ENCODE measurements around the gene CSF3.

CSF3 gene

GRCh38 chr17:39970157-39970692 lies 45.0 kb upstream of the CSF3 start:
- Histone ChIP-seq H3K27ac (no peak overlapping the region), H3K27me3 (ENCODE audit: insufficient read depth, low read depth) (peaks cover 7% of the 10 kb centered on the region; the same call in 1 of the 2 replicates), H3K4me1 (ENCODE audit: low read depth, poor library complexity, severe bottlenecking) (no peaks in the 10 kb centered on the region), H3K36me3 (ENCODE audit: insufficient read depth) (no peaks in the 10 kb centered on the region), H3K4me2 (no peak overlapping the region), H3K4me3 (IDR thresholded peaks at IDR 0.05; ENCODE audit: insufficient read depth, low read depth, low read length) (no peak overlapping the region), H2AFZ (ENCODE audit: low read depth) (no peak overlapping the region), H3K79me2 (ENCODE audit: insufficient read depth, low read depth) (no peaks in the 10 kb centered on the region), H4K20me1 (ENCODE audit: insufficient read depth) (no peaks in the 10 kb centered on the region), H3K9ac (no peak overlapping the region)
- TF ChIP-seq CTCF (conservative IDR thresholded peaks at IDR 0.05; ENCODE audit: low read depth, low read length): no peak

DNA sequence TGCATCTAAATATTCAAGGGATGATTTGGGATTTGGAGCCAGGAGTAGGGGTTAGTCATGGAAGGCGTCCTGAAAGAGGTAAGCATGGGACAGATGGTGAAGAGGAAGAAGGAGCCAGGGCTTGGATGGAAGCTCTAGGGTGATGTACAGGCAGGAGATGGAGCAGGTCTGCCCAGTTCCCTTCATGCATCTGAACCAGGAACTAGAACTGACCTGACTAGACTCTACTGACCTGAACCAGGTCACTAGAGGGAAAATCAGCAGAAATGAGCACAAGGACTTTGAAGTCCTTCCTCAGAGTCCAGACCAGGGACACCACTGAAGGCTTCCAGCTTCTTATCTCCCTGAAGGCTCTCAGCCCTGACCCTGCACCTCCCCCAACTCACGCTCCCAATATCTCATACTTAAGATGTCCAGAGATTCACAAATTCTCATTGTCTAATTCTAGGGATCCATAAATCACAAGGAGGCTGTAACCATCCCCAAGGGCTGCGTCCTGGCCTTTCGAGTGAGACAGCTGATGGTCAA lies 44.1 kb upstream of the CSF3 start:
- no peak overlapping the region for H3K4me2 ChIP-seq
- no peaks in the 10 kb centered on the region for H3K36me3 ChIP-seq (ENCODE audit: insufficient read depth)
- TF ChIP-seq CTCF (conservative IDR thresholded peaks at IDR 0.05; ENCODE audit: low read depth, low read length): no peak
- H3K4me1 ChIP-seq (ENCODE audit: low read depth, poor library complexity, severe bottlenecking): no peaks in the 10 kb centered on the region
- no peak overlapping the region for H3K9ac ChIP-seq
- H2AFZ ChIP-seq (ENCODE audit: low read depth): no peak overlapping the region
- H3K27me3 ChIP-seq (ENCODE audit: insufficient read depth, low read depth): peaks cover 7% of the 10 kb centered on the region; the same call in 1 of the 2 replicates
- H4K20me1 ChIP-seq (ENCODE audit: insufficient read depth): no peaks in the 10 kb centered on the region
- H3K79me2 ChIP-seq (ENCODE audit: insufficient read depth, low read depth): no peaks in the 10 kb centered on the region
- H3K27ac ChIP-seq: no peak overlapping the region
- no peak overlapping the region for H3K4me3 ChIP-seq (IDR thresholded peaks at IDR 0.05; ENCODE audit: insufficient read depth, low read depth, low read length)

- no peaks in the 10 kb centered on the region for H3K4me1 ChIP-seq (ENCODE audit: low read depth, poor library complexity, severe bottlenecking)
- no peak for TF ChIP-seq CTCF (conservative IDR thresholded peaks at IDR 0.05; ENCODE audit: low read depth, low read length)
- no peak overlapping the region for H3K9ac ChIP-seq
- H3K36me3 ChIP-seq (ENCODE audit: insufficient read depth): no peaks in the 10 kb centered on the region
- no peak overlapping the region for H3K27ac ChIP-seq
- H4K20me1 ChIP-seq (ENCODE audit: insufficient read depth): no peaks in the 10 kb centered on the region
- no peak overlapping the region for H3K4me2 ChIP-seq
- H2AFZ ChIP-seq (ENCODE audit: low read depth): no peak overlapping the region
- no peak overlapping the region for H3K4me3 ChIP-seq (IDR thresholded peaks at IDR 0.05; ENCODE audit: insufficient read depth, low read depth, low read length)
- H3K79me2 ChIP-seq (ENCODE audit: insufficient read depth, low read depth): no peaks in the 10 kb centered on the region
- peaks cover 7% of the 10 kb centered on the region; the same call in 1 of the 2 replicates for H3K27me3 ChIP-seq (ENCODE audit: insufficient read depth, low read depth)
These were observed 43.0 kb upstream of the CSF3 start for GRCh38 chr17:39972271-39972670.

GRCh38 chr17:39973496-39973895 lies 41.7 kb upstream of the CSF3 start:
- Histone ChIP-seq H3K4me3 (IDR thresholded peaks at IDR 0.05; ENCODE audit: insufficient read depth, low read depth, low read length) (no peak overlapping the region), H2AFZ (ENCODE audit: low read depth) (no peak overlapping the region), H3K4me1 (ENCODE audit: low read depth, poor library complexity, severe bottlenecking) (no peaks in the 10 kb centered on the region), H3K9ac (no peak overlapping the region), H3K27ac (no peak overlapping the region), H3K79me2 (ENCODE audit: insufficient read depth, low read depth) (no peaks in the 10 kb centered on the region), H3K27me3 (ENCODE audit: insufficient read depth, low read depth) (peaks cover 7% of the 10 kb centered on the region; the same call in 1 of the 2 replicates), H3K4me2 (no peak overlapping the region), H3K36me3 (ENCODE audit: insufficient read depth) (no peaks in the 10 kb centered on the region), H4K20me1 (ENCODE audit: insufficient read depth) (no peaks in the 10 kb centered on the region)
- TF ChIP-seq CTCF (conservative IDR thresholded peaks at IDR 0.05; ENCODE audit: low read depth, low read length): no peak

All from KMS-11 (cell line).